Activated T-helper 2 cell treated with anti-CD3 and anti-CD28 coated beads, Interferon-gamma antibody, Interleukin-2, Interleukin-4, amounts not matched to agents 10 μg/mL and 5 μg/mL and 100 μg/mL, durations not matched to agents 14 hours and 24 hours and 36 hours (primary cell): ENCODE results near the gene SPATA31C2. TPM values are rescaled to one million over a fixed set of nuclear protein-coding genes. Genes with fewer than 3 reads are reported as not detected.

Experiments used
- total RNA-seq: library from RNA; stranded (reverse); gene quantifications from 2 replicates; pipeline ENCODE4 v1.2.3, GENCODE V29; 2022

SPATA31C2 gene
- total RNA-seq, 1 donor from 2014 or later = not detected

Other genes with a start within 250 kb of the SPATA31C2 start
- gene SPATA31C1, start 220.5 kb downstream of the SPATA31C2 start, total RNA-seq = not detected in 2 replicates
- 0.92 and 1.1 TPM in 2 replicates for gene CDK20, start 163.9 kb downstream of the SPATA31C2 start, total RNA-seq
- 26.5 and 32.6 TPM in 2 replicates for gene SPIN1, start 250.0 kb upstream of the SPATA31C2 start, total RNA-seq